Activated CD4-positive, alpha-beta T cell treated with anti-CD3 and anti-CD28 coated beads for 4 hours (primary cell): ENCODE data around the gene KLHL40.

Experiments used
- DNase-seq, 2 donors: peaks; one replicate each; pipeline ENCODE4 v3.0.0-alpha.2; 2020

Gene KLHL40

DNA sequence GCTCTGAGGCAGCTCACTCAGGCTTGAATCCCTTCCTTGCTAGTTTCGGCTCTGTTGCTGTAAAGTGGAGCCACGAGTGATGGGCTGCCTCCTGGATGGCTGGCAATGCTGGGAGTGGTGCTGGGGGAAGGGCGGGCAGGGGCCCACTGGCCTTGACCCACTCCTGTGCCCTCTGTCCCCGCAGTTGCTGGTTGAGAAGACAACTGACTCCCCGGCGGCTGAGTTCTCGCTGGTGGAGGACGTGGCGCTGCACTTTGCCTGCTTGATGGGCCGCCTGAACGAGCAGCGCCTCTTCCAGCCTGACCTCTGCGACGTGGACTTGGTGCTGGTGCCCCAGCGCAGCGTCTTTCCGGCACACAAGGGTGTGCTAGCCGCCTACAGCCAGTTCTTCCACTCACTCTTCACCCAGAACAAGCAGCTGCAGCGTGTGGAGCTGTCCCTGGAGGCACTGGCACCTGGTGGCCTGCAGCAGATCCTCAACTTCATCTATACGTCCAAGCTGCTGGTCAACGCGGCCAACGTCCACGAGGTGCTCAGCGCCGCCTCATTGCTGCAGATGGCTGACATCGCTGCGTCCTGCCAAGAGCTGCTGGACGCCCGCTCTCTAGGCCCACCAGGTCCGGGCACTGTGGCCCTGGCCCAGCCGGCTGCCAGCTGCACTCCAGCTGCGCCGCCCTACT, 27.1 kb upstream of the KLHL40 start:
- DNase-seq, result no peak

DNA sequence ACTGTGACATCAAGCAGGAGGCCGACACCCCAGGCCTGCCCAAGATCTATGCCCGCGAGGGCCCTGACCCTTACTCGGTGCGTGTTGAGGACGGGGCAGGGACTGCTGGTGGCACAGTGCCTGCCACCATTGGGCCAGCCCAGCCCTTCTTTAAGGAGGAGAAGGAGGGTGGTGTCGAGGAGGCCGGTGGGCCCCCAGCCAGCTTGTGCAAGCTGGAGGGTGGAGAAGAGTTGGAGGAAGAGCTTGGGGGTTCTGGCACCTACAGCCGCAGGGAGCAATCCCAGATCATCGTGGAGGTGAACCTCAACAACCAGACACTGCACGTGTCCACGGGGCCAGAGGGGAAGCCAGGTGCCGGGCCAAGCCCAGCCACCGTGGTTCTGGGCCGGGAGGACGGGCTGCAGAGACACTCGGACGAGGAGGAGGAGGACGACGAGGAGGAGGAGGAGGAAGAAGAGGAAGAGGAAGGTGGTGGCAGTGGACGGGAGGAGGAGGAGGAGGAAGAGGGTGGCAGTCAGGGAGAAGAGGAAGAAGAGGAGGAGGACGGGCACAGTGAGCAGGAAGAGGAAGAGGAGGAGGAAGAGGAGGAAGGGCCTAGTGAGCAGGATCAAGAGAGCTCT, 26.5 kb upstream of the KLHL40 start:
- DNase-seq, result no peak

DNA sequence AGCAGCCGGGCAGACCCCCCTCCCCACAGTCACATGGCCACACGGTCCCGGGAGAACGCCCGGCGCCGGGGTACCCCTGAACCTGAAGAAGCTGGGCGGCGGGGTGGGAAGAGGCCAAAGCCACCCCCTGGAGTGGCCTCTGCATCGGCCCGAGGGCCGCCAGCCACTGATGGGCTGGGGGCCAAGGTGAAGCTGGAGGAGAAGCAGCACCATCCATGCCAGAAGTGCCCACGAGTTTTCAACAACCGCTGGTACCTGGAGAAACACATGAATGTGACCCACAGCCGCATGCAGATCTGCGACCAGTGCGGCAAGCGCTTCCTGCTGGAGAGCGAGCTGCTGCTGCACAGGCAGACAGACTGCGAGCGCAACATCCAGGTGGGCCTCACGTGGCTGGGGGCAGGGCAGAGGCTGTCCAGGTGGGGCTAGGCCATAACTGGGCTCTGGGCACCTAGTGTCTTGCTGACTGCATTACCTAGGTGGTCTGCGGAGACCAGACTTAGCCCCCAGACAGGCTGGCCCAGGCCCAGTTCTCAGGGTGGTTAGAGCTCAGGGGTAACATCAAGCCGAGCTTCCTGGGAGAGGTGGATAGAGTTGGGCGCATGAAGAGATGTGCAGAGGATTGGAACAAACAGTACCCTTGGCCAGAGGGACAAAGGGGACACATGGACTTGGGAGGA, 25.7 kb upstream of the KLHL40 start:
- no peak for DNase-seq

DNA sequence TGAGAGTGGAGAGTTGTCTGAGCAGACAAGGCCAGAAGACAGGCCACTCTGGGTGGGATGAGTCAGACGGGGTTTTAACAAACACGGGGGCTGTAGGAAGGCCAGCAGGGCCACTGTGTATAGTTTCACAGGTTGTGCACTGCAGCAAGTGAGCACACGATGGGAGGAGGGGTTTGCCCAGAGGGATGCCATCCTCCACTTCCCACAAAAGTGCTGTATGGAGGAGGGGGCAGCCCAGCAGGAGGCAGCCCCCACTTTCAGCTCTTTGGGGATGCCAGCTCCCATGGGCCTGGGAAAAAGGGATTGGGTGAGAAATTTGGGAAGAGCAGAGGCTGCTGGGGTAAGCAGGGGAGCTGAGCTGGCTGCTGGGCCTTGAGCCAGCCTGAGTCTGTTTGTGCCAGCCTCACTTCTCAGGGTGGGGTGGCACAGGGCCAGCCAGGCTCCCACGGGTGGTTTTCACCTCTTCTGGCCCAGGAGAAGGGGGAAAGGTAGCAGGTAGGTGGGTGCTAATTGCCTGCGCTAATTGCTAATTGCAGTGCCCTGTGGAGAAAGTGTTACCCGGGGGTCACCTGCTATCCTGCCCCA, 25.1 kb upstream of the KLHL40 start:
- DNase-seq, result no peak

DNA sequence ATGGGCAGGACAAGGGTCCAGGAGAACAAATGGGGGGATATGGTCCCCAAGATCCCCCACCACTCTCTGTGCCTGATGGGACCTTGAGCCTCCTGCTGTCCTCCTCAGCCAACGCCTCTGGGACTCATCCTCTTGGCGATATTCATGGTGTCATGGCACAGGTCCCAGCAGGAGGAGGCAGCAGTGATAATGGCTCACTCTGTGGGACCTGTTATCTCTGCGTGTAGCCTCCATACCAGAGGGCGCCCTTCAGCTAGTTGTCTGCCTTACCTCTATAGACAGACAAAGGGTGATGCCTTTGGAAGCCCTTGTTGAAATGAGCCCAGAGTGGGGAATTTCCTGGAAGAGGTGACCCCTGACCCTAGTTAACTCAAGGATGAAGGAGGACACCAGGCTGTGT, 24.4 kb upstream of the KLHL40 start:
- DNase-seq, result no peak

GRCh38 chr3:42661593-42662022, 23.7 kb upstream of the KLHL40 start:
- no peak for DNase-seq

GRCh38 chr3:42662037-42662812, 23.1 kb upstream of the KLHL40 start:
- DNase-seq, result no peak

- no peak for DNase-seq
These were observed 22.4 kb upstream of the KLHL40 start for GRCh38 chr3:42662813-42663535.

- no peak for DNase-seq
These were observed 21.5 kb upstream of the KLHL40 start for GRCh38 chr3:42663581-42664437.

DNA sequence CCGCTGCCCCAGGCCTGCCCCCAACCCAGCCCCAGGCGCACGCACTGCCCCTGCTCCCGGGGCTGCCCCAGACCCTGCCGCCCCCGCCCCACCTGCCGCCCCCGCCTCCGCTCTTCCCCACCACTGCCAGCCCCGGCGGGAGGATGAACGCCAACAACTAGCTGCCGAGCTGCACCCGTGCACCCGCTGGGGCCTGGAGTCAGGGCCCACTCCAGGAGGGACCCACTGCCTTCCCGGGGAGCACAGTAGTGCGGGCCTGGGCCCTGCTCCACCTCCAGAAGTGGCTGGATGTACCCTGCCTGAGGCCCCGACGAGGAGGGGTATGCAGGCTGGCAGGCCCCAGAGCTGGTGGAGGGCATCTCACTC, 20.9 kb upstream of the KLHL40 start:
- DNase-seq, result no peak

DNA sequence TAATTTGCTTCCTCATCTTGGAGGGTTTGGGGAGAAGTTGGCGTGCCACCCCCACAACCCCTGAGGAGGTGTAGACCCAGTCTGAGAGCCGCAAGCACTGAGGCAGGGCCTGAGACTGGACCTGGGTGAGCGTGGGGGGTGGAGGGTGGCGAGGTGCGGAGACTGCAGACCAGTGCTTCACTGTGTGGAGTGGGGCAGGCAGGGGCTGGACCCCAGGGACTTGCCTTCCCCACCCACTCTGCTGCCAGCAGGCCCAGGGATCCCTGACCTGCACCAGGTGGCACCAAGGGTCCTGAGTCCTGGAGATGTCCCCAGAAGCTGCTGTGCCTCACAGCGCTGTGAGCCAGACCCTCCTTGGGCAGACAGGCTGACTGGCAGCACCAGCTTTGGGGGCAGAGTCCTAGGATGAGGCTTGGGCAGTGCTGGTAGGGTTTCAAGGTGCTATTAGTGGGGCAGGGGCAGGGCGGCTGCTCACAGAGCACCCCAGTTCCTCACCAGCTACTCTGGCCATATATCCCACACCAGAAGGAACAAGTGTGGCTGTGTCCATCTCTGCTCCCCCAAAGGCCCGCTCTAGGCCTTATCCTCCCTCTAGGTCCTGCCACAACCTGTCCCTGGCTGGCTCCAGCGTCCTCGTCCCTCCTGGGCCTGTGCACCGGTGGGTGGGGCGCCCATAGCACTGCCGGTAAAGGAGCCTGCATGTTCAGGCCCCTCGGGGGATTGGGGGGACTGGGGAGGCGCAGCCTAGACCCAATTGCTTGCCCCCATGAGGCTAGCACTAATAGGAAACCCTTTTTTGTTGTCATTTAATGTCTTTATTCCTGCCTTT, 20.1 kb upstream of the KLHL40 start:
- DNase-seq, result no peak

DNA sequence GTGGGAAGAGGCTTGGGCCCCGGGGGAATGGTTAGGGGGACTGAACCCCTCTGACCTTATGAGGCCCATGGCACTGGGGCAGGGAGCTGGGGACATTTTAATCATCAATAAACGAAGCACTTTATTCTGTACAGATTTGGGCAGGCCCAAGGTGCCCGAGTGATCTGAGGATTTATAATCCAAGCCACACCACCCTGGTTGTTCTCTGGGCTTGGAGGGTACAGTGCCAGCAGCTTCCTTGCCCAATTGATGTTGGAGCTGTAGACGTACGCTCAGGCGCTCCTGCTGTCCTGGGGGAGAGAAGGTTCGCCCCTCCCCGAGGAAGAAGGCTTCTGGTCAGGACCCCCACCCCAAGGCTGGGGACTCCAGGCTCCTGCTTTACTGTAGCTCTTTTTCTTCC, 19.3 kb upstream of the KLHL40 start:
- DNase-seq, result no peak

GRCh38 chr3:42666577-42666998, 18.7 kb upstream of the KLHL40 start:
- no peak for DNase-seq

- DNase-seq, result no peak
These were observed 18.2 kb upstream of the KLHL40 start for GRCh38 chr3:42667096-42667522.

DNA sequence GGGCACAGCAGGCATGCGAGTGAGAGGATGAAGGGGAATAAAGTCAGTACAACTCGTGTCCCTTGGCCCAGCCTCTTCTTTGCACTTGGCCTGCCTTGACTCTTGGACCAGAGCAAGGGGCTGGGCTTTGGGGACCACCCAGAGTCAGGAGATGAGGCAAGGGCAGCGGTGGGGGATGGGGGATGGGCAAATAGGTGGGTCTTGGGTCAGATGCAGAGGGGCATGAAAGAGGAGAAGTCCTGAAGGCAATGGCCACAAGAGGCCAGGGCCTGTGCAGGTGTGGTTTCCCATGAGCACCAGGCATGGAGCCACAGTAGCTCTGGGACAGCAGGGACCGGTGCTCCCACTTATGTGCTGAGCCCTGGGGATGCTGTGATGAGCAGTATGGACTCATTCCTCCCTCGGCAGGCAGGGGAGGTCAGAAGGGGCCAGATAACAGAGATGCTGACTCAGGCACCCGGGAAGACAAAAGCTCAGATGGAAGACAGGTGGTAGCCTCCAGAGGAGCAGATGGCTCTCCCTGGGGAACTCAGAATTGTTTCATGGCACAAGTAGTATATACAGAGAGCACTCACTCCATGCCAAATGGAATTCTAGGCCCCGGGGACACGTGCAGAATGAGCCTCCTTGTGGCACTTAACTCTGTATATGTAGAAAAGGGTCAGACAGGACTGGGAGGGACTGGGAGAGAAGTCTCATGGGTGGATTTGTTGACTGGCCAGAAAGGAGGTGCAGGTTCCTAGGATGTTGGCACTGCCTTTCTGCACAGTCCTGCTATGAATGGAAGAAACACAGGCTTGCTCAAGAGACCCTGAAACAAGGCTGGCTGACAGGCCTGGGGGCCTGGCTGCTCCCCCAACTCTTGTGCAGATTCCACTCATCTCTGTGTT, 17.6 kb upstream of the KLHL40 start:
- no peak for DNase-seq

GRCh38 chr3:42668413-42668760, 16.9 kb upstream of the KLHL40 start:
- no peak for DNase-seq

DNA sequence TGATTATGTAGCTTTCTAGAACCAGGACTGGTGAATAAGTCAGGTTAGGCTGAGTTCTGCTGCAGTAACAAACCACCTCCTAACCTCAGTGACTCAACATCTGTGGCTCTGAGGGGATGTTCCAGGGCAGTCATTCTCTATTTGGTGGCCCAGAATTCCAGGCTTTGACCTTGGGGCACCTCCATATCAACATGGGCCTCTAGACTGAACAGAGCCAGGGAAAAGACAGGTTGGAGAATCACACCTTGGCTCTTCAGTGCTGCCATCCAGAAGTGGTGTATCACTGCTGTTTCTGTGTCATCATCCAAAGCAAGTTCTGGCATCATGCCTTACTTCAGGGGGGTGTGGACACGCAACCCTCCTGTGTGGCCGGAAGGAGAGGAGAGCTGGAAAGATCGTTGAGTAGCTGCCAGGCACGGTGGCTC, 16.5 kb upstream of the KLHL40 start:
- DNase-seq, result no peak

- DNase-seq, result no peak
These were observed 15.2 kb upstream of the KLHL40 start for GRCh38 chr3:42670051-42670576.

GRCh38 chr3:42670670-42671069, 14.7 kb upstream of the KLHL40 start:
- DNase-seq, result no peak
